ENCODE data around the gene PROSER1. TPM values are rescaled to one million over a fixed set of nuclear protein-coding genes. Genes with fewer than 3 reads are reported as not detected.
"Not testable (repeated sequence)": the region's sequence is repeated elsewhere in the genome, so short reads cannot be mapped to it uniquely, and the experiment has no call there.

PROSER1 gene
- total RNA-seq, 2 experiments from 2014 or later = 88.7 to 108 TPM

DNA sequence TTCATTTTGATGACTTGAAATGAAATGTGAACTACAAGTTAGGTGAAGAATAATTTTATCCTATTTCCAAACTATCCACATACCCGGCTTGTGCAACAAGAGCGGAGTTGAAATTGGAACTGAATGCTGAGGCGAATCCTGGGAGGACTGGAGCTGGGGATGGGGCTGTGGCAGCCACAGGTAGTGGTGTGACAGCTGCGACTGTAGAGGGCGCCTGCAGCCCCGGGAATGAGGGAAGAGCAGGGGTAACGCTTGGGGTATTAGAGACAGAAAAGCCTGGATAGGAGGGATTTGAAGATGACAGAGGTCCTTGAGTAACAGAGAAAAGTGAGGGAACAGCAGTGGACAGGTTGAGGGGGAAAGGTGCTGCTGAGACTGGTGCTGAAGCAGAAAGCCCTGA, 25.3 kb downstream of the PROSER1 start:
- H3K4me3 Mint-ChIP-seq = no peak overlapping the region
- H3K27ac Mint-ChIP-seq = no peak overlapping the region
- ChIA-PET CTCF (no interaction called here), POLR2A (interaction anchor here (0.7 kb wide), 1 partner anchor 46 kb away, joined by 3 read pairs; no protein-coding TSS in a partner anchor)
- ATAC-seq = no peak
- peaks cover 7% of the 10 kb centered on the region for H3K4me1 Mint-ChIP-seq (ENCODE audit: low read depth)
- TF ChIP-seq, protein P1, sequence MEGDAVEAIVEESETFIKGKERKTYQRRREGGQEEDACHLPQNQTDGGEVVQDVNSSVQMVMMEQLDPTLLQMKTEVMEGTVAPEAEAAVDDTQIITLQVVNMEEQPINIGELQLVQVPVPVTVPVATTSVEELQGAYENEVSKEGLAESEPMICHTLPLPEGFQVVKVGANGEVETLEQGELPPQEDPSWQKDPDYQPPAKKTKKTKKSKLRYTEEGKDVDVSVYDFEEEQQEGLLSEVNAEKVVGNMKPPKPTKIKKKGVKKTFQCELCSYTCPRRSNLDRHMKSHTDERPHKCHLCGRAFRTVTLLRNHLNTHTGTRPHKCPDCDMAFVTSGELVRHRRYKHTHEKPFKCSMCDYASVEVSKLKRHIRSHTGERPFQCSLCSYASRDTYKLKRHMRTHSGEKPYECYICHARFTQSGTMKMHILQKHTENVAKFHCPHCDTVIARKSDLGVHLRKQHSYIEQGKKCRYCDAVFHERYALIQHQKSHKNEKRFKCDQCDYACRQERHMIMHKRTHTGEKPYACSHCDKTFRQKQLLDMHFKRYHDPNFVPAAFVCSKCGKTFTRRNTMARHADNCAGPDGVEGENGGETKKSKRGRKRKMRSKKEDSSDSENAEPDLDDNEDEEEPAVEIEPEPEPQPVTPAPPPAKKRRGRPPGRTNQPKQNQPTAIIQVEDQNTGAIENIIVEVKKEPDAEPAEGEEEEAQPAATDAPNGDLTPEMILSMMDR (IDR thresholded peaks at IDR 0.05) = no peak
- H3K9me3 Mint-ChIP-seq = no peaks in the 10 kb centered on the region
- H3K36me3 Mint-ChIP-seq (ENCODE audit: low read depth) = peaks cover 59% of the 10 kb centered on the region
- intact Hi-C loops (cut with micrococcal nuclease) = no loop called here
- no peaks in the 10 kb centered on the region for H3K27me3 Mint-ChIP-seq
- no peak for DNase-seq

DNA sequence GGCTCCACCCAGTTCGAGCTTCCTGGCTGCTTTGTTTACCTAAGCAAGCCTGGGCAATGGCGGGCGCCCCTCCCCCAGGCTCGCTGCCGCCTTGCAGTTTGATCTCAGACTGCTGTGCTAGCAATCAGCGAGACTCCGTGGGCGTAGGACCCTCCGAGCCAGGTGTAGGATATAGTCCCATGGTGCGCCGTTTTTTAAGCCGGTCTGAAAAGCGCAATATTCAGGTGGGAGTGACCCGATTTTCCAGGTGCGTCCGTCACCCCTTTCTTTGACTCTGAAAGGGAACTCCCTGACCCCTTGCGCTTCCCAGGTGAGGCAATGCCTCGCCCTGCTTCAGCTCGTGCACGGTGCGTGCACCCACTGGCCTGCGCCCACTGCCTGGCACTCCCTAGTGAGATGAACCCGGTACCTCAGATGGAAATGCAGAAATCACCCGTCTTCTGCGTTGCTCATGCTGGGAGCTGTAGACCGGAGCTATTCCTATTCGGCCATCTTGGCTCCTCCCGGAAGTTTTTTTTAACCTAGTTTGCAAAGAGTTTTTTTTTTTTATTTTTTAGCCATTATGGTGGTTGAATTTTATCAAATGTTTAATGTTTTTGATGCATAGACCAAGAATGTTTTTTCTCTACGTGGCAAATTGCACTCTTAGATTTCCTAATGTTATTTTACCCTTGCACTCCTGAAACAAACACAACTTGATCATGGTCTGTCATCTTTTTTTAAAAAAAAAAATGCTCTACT, 31.3 kb downstream of the PROSER1 start:
- H3K4me1 Mint-ChIP-seq (ENCODE audit: low read depth); H3K9me3 Mint-ChIP-seq; ATAC-seq; DNase-seq; H3K4me3 Mint-ChIP-seq; H3K27ac Mint-ChIP-seq; POLR2A ChIA-PET; CTCF ChIA-PET; intact Hi-C loops (cut with micrococcal nuclease); H3K27me3 Mint-ChIP-seq: not testable (repeated sequence)
- peaks cover 31% of the 10 kb centered on the region for H3K36me3 Mint-ChIP-seq (ENCODE audit: low read depth)

DNA sequence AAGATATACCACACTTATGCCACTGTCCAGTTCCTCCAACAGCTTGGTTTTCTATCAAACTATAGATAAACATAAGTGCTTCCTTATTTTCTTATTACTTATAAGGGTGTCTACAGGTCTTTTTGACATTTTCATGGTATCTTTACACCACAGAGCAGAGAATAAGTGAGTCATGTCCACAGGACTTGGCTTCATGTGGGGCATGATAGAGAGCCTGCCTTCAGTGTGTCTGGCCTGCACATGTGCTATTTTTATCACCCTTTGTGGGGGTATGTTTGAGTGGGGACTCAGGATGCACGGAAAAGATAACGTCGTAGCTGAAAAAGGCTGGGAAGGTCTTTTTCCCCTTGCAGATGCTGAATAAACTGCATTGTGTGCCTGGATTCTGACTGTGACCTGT, 39.1 kb downstream of the PROSER1 start:
- ATAC-seq (no peak), DNase-seq (no peak)
- no peak overlapping the region for H3K4me3 Mint-ChIP-seq
- TF ChIP-seq, protein P1 (IDR thresholded peaks at IDR 0.05) = no peak
- no peaks in the 10 kb centered on the region for H3K9me3 Mint-ChIP-seq
- intact Hi-C loops (cut with micrococcal nuclease) = no loop called here
- H3K36me3 Mint-ChIP-seq (ENCODE audit: low read depth) = no peaks in the 10 kb centered on the region
- peaks cover 2% of the 10 kb centered on the region for H3K4me1 Mint-ChIP-seq (ENCODE audit: low read depth)
- ChIA-PET CTCF (no interaction called here), POLR2A (no interaction called here)
- no peak overlapping the region for H3K27ac Mint-ChIP-seq
- H3K27me3 Mint-ChIP-seq = peaks cover 2% of the 10 kb centered on the region

DNA sequence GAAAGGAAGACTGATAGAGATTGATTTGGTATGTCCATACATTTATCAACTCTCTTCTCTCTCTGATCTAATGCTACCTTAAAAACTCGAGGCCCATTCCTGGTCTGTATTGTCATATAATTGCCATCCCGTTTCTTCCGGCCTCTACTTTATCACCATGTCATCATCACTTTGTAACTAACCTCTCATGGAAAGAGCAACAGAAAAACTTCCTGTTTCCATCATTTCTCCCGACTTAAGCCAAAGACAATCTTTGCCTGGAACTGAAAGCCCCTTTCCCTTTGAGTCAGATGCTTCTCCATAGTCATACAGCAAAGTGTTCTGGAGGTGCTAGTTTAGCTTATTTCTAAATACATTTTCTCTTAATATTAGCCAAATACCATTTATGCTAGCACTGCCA, 44.5 kb downstream of the PROSER1 start:
- Mint-ChIP-seq H3K27ac (no peak overlapping the region), H3K4me3 (no peak overlapping the region), H3K9me3 (no peaks in the 10 kb centered on the region), H3K4me1 (ENCODE audit: low read depth) (peaks cover 3% of the 10 kb centered on the region), H3K27me3 (peaks cover 2% of the 10 kb centered on the region), H3K36me3 (ENCODE audit: low read depth) (no peaks in the 10 kb centered on the region)
- intact Hi-C loops (cut with micrococcal nuclease) = no loop called here
- TF ChIP-seq, protein P1 (IDR thresholded peaks at IDR 0.05) = no peak
- no peak for DNase-seq
- no peak for ATAC-seq
- POLR2A ChIA-PET = no interaction called here
- CTCF ChIA-PET = interaction anchor here (0.8 kb wide), 1 partner anchor 23 kb away, joined by 3 read pairs; no protein-coding TSS in a partner anchor

DNA sequence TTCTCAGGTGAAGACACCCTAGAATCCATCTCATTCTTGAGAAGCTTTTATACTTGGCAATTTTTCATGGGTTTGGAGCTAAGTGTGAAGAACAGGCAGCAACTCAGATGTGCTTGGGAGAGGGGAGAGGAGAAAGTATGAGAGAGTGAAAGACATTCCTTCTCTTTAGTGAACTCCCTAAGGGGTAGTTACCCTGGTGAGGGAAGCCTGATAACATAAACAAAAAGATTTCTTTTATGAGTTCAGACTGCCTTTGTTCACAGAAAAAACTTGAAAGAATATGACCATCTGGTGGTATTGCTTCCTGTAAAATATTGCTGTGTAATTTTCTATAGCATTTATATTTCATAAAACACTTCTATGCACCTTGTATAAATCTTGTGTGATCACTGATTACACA, 47.2 kb downstream of the PROSER1 start, which contains the start of gene STOML3:
STOML3 (minus strand) TSS at position 139 of the 400 bp plus-strand sequence; CDS start at position 29, 110 bp downstream.
- CTCF ChIA-PET = no interaction called here
- TF ChIP-seq, protein P1 (IDR thresholded peaks at IDR 0.05) = no peak
- POLR2A ChIA-PET = no interaction called here
- no peaks in the 10 kb centered on the region for H3K9me3 Mint-ChIP-seq
- intact Hi-C loops (cut with micrococcal nuclease) = no loop called here
- H3K27ac Mint-ChIP-seq = no peak within 1 kb of the TSS
- peaks cover 2% of the 10 kb centered on the region for H3K27me3 Mint-ChIP-seq
- H3K4me3 Mint-ChIP-seq = no peak within 1 kb of the TSS
- DNase-seq (no peak), ATAC-seq (no peak)
- H3K4me1 Mint-ChIP-seq (ENCODE audit: low read depth) = peaks cover 3% of the 10 kb centered on the region
- no peaks in the 10 kb centered on the region for H3K36me3 Mint-ChIP-seq (ENCODE audit: low read depth)
